Prostate gland (tissue), 2 donors: ENCODE measurements around the gene COMT.

Source experiments
- CTCF ChIP-seq, 4 experiments: fragments of 200-600 bp in 2 of 4; fragments of 450-650 bp in 2 of 4; sonication (generic) in 2 of 4; IDR thresholded peaks; 1 replicate in 3 of 4; 2 replicates in 1 of 4; pipeline ENCODE4 v1.5.1; 2016 to 2019; ENCODE audit warnings: antibody characterized with exemption in 4 of 4, mild to moderate bottlenecking in 2 of 4, moderate library complexity in 2 of 4
- POLR2A ChIP-seq: fragments of 450-650 bp; IDR thresholded peaks from one replicate; pipeline ENCODE4 v1.6.1; 2016; ENCODE audit warnings: antibody characterized with exemption, mild to moderate bottlenecking
- POLR2AphosphoS5 ChIP-seq: sonication (generic); formaldehyde crosslinking; IDR thresholded peaks from one replicate; pipeline ENCODE4 v1.6.1; 2017; ENCODE audit warnings: antibody characterized with exemption

- TF ChIP-seq CTCF (IDR thresholded peaks at IDR 0.05) (no peak), POLR2A (no peak), POLR2AphosphoS5 (no peak)
Observed at GRCh38 chr22:19961868-19962245, 20.3 kb downstream of the COMT start.
